Muscle layer of colon (tissue), 2 donors: ENCODE data around the gene RAB43.
"Not testable (repeated sequence)": the region's sequence is repeated elsewhere in the genome, so short reads cannot be mapped to it uniquely, and the experiment has no call there.

Experiments used
- H3K27ac ChIP-seq: one replicate; pipeline ENCODE4 v1.7.0; 2013; ENCODE audit warnings: low read depth, mild to moderate bottlenecking, low read length, moderate library complexity
- H3K27me3 ChIP-seq, 2 donors: one replicate each; pipeline ENCODE4 v1.7.0; 2013; ENCODE audit warnings: low read length in 2 of 2, mild to moderate bottlenecking in 2 of 2; ENCODE audit not compliant: insufficient read depth in 2 of 2, control insufficient read depth in 1 of 2
- H3K36me3 ChIP-seq: one replicate; pipeline ENCODE4 v1.7.0; 2013; ENCODE audit warnings: mild to moderate bottlenecking, low read length; ENCODE audit not compliant: insufficient read depth
- H3K4me1 ChIP-seq: one replicate; pipeline ENCODE4 v1.7.0; 2013; ENCODE audit warnings: mild to moderate bottlenecking, low read length; ENCODE audit not compliant: insufficient read depth
- H3K4me3 ChIP-seq, 2 donors: one replicate each; pipeline ENCODE4 v1.7.0; 2013; ENCODE audit warnings: low read length in 2 of 2, low read depth in 1 of 2, mild to moderate bottlenecking in 1 of 2, moderate library complexity in 1 of 2
- H3K9ac ChIP-seq: one replicate; pipeline ENCODE4 v1.7.0; 2013; ENCODE audit warnings: low read length
- H3K9me3 ChIP-seq: one replicate; pipeline ENCODE4 v1.7.0; 2013; ENCODE audit warnings: mild to moderate bottlenecking, low read length
- donor health status: abdominal sarcoma.
- donor health status: Adenocarcinoma of cecum.

Gene RAB43

DNA sequence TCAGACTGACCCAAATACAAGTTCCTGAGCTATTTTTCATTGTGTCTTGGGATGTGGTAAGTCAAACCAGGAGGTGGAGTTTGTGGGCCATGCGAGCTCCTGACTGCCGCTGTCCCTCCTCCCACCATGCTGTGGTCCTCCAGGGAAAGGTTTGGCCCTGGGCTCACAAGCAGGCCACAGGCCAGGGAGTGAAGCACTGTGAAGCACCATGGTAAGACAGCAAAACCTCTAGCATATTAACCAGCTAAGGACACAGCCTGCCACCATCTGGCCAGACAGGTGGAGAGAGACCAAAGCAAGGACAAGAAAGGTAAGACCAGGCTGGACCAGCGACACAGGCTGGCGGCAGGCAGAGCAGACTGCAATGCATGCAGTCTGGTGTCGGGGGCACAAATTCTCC, 15.3 kb downstream of the RAB43 start:
- Histone ChIP-seq H3K27ac (no peak overlapping the region), H3K27me3 (no peaks in the 10 kb centered on the region), H3K36me3 (peaks cover 5% of the 10 kb centered on the region), H3K4me1 (no peaks in the 10 kb centered on the region), H3K4me3 (no peak overlapping the region), H3K9me3 (no peaks in the 10 kb centered on the region), H3K9ac (no peak overlapping the region)

DNA sequence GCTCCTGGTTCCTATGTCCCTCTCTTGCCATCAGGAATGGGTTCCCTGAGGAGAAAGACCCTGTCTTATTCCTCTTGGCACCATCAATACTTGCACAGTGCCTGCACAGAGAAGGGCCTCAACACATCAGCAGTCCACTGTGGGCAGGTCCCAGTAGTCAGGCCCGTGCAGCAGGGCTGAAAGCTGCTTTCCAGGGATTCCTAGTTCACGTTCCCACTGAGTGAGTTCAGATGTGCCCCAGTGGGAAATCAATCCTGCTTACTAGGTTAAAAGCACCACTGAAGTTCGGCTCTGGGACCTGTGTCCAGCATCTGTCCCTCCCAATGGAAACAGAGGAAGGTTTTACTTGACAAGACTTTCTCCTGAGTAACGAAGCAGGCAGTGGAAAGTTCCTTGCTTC, 15.7 kb downstream of the RAB43 start:
- Histone ChIP-seq H3K36me3 (peaks cover 5% of the 10 kb centered on the region), H3K27ac (no peak overlapping the region), H3K4me3 (no peak overlapping the region), H3K27me3 (no peaks in the 10 kb centered on the region), H3K9ac (no peak overlapping the region), H3K4me1 (no peaks in the 10 kb centered on the region), H3K9me3 (no peaks in the 10 kb centered on the region)

DNA sequence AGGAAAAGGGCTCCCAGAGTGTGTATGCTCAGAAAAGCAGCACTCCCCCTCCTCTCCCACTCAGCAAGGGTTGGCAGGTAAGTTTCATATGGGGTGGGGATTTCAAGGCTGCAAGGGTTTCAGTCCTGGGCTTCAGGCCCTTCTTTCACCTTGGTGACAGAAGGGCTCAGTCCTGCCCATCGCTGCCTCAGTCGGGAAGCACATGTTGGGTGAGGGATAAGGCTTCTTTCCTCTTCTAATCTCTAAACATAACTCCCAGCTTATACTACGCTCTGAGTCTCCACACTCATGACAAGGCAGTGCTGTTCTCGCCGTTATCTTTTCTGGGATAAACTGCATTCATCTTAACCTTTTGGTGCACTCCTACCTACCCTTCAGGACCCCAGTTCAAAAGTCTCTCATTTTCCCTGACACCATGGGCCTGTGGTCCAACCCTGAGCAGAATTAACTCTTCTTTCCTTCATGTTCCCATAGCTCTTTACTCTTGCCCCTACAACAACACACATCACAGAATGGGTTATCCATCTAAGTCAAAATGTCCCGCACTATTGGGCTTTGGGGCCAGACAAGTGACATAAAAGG, 17.0 kb downstream of the RAB43 start:
- Histone ChIP-seq H3K27ac (no peak overlapping the region), H3K9me3 (no peaks in the 10 kb centered on the region), H3K36me3 (peaks cover 5% of the 10 kb centered on the region), H3K9ac (no peak overlapping the region), H3K27me3 (no peaks in the 10 kb centered on the region), H3K4me1 (no peaks in the 10 kb centered on the region), H3K4me3 (no peak overlapping the region)

DNA sequence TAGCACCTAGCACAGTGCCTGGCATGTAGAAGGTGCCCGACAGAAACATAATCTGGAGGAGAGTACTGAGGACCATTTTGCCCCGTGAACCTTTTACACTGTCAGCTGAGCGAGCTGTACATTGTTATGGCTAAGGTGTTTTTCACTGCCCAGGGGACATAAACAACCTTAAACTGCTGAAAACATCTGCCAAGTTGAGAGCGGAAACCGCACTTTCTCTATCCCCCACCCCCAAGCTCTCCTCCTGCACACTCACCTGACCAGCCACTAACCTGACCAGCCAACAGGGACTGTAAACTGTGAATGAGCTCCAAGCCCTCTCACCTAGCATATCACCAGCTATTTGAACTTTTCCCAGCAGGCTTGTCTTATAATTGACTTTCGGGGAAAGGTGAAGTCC, 17.6 kb downstream of the RAB43 start:
- Histone ChIP-seq H3K4me3 (no peak overlapping the region), H3K27me3 (no peaks in the 10 kb centered on the region), H3K9ac (no peak overlapping the region), H3K4me1 (no peaks in the 10 kb centered on the region), H3K9me3 (no peaks in the 10 kb centered on the region), H3K36me3 (peaks cover 5% of the 10 kb centered on the region), H3K27ac (no peak overlapping the region)

DNA sequence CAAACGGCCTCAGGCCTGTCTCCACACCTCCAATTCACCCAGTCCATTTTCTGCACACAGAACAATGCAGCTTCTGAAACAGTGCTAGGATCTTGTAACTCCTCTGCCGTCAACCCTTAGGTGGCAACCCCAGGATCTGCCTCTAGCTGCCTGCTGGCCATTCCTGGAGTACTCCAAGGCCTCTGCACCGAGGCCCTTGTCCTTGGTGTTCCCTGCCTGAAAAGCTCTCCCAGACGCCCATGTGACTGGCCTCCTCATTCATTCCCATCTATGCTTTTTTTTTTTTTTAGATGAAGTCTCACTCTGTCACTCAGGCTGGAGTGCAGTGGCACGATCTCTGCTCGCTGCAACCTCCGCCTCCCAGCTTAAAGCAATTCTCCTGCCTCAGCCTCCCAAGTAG, 18.3 kb downstream of the RAB43 start:
- Histone ChIP-seq H3K36me3 (peaks cover 5% of the 10 kb centered on the region), H3K4me3 (no peak overlapping the region), H3K4me1 (no peaks in the 10 kb centered on the region), H3K27me3 (no peaks in the 10 kb centered on the region), H3K9me3 (no peaks in the 10 kb centered on the region), H3K27ac (no peak overlapping the region), H3K9ac (no peak overlapping the region)

DNA sequence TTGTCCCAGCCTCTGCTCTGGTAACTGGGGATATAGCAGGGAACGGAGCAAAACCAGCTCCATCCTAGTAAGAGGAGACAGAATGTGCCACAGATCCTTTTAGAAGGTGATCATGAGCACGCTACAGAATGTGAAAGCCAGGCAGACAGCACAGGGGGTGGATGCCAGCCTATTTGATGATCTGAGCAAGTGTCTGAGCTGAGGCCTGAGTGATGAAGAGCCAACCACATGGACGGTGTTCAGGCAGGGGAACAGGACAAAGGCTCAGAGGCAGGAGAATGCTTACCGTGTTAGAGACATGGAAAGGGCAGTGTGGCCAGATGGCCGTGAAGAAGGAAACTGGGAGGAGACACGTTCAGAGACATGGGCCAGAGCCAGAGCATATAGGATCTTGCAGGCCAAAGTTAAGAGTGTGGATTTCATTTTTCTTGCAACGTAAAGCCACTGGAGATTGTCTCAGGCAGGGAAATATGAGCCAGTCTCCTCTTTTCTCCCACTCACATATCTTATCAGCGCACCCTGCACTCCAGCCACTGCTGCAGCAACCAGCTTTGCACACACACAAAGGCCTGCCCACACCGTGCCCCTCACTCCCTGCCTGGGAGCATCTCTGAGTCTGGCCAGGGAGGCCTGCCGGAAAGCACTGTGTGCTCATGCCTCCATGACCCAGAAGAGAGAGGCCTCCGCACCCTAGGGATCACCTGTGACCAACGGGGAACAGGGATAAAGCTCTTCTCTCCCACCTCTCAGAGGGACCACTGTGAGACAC, 20.1 kb downstream of the RAB43 start:
- H3K27me3 ChIP-seq, result no peaks in the 10 kb centered on the region
- no peaks in the 10 kb centered on the region for H3K9me3 ChIP-seq
- no peaks in the 10 kb centered on the region for H3K36me3 ChIP-seq
- no peak overlapping the region for H3K4me3 ChIP-seq
- H3K4me1 ChIP-seq, result no peaks in the 10 kb centered on the region
- H3K9ac ChIP-seq, result no peak overlapping the region
- H3K27ac ChIP-seq, result no peak overlapping the region

DNA sequence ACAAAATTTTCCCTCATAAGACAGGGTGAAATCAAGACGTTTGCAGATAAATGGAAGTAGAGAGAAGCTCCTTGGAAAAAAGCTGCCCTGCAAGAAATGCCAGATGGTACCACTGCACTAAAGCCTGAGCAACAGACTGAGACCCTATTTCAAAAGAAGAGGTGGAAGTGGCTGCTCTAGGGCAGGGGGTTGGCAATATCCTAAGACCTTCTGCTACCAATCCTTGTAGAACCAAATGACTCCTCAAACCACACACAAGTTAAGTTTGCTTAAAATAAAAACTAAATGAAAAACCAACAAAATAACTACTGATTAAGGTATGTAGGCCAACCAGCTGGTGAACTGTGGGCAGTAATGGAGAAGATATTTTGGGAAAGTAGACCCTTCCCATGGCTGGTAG, 21.3 kb downstream of the RAB43 start:
- Histone ChIP-seq H3K9ac (no peak overlapping the region), H3K27ac (no peak overlapping the region), H3K4me3 (no peak overlapping the region), H3K27me3 (no peaks in the 10 kb centered on the region), H3K36me3 (no peaks in the 10 kb centered on the region), H3K9me3 (no peaks in the 10 kb centered on the region), H3K4me1 (no peaks in the 10 kb centered on the region)

DNA sequence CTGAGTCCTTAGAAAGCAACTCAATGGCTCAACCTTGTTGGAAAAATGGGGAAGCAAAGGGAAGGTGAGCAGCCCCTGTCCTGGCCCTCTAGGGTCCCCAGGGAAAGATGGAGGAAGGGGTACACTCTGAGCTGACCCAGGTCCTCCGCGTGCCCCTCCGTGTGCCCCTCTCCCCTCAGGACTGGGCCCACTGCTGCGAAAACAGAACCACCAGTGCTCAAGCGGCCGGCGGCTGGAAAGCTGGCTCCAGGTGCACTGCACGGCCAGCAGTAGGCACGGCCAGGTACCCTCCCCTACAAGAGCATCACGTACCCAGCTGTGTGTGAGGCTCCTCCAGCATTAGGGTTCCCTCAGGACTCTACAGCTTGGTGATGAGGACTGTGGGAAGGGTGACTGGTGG, 26.3 kb downstream of the RAB43 start:
- Histone ChIP-seq H3K9ac (no peak overlapping the region), H3K36me3 (no peaks in the 10 kb centered on the region), H3K4me1 (no peaks in the 10 kb centered on the region), H3K4me3 (no peak overlapping the region), H3K9me3 (no peaks in the 10 kb centered on the region), H3K27ac (no peak overlapping the region), H3K27me3 (no peaks in the 10 kb centered on the region)

DNA sequence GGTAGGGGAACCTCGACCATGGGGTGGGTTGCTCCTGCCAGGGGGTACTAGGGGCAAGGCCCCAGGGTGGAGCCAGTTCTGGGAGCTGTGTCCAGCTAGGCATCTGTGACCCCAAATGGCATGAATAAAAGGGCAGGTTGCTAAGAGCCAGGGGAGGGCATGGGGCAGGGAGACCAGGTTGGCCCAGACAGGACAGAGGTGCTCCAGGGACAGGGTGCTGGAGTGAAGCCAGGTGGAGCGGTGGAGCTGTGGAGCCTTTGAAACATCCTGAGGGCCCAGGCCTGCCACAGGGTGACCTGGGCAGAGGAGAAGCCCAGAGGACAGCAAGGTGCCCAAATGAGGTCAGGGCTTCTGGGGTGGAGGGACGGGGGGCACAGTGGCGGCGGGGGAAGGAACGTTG, 33.3 kb downstream of the RAB43 start:
- not testable (repeated sequence) for H3K9me3 ChIP-seq, H3K36me3 ChIP-seq, H3K4me3 ChIP-seq, H3K27me3 ChIP-seq, H3K27ac ChIP-seq, H3K9ac ChIP-seq
- H3K4me1 ChIP-seq, result peaks cover 11% of the 10 kb centered on the region

DNA sequence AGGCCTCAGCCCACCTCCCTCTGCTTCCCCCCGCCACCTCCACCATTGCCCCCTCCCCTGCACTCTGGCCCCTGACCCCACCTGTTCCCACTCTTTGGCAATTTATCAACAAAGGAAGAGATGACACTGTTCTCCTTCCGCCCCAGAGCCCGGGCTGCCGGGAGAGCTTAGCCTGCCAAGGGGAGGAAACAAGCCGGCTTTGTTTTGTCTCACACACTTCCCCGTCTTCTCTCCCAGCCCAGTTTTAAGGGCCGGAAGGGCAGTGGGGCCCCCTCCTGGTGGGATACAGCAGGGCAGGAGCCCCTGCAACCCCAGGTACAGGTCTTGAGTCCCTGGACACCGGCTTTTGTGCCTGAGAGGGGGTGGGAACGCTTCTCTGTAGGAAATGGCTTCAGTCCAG, 33.7 kb downstream of the RAB43 start:
- H3K27me3 ChIP-seq, H3K4me3 ChIP-seq: not testable (repeated sequence)

DNA sequence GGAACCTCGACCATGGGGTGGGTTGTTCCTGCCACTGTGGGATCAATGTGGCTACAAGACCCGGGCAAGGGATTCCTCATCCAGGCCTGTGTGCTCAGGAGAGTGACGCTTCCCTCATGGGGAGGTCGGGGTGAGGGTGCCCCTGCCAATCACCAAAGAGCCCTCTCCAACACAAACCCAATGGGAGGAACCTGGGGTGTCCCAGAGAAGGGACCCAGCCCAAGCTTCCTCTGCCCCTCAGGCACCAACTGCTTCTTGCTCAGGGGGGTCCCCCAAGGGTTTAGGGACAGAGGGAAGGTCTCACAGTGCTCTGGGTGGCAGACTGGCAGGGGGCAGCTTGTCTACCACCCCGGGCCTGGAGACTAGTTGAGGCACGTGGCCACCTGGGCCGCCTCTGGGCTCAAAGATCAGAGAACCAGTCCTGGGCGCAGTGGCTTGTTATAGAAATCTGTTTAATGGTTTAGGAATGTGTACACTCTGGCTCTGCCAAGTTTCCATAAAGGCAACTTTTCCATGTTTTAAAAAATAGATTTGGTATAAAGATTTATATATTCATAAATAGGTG, 34.4 kb downstream of the RAB43 start:
- no peak overlapping the region for H3K9ac ChIP-seq
- no peaks in the 10 kb centered on the region for H3K36me3 ChIP-seq
- H3K27me3 ChIP-seq, result no peaks in the 10 kb centered on the region
- H3K4me3 ChIP-seq, result peak overlapping the region in 1 of 2 donors; percentile 26
- peak overlapping the region; percentile 73 for H3K27ac ChIP-seq
- no peaks in the 10 kb centered on the region for H3K9me3 ChIP-seq
- peaks cover 11% of the 10 kb centered on the region for H3K4me1 ChIP-seq

More for the DNA sequence above, 33.7 kb downstream of the RAB43 start:
- not testable (repeated sequence) for H3K9ac ChIP-seq, H3K36me3 ChIP-seq, H3K9me3 ChIP-seq, H3K27ac ChIP-seq
- peaks cover 11% of the 10 kb centered on the region for H3K4me1 ChIP-seq

DNA sequence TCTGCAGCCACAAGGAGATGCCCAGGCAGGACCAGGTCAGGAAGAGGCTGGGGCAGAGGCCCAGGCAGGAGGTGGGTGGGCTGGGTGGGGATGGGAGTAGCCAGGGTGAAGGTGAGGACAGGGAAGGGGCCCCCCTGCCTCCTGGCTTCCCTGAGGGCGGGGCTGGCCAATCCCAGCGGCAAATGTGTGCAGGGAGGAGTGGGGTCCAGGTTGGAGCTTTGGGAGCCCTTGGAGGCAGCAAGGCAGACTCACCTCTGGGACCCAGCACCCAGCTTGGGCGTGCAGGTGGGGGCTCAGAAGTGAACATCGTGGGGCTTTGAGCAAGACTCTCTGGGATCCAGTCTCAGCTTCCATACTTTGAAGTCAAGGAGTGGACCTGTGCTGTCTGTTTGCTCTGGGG, 35.8 kb downstream of the RAB43 start:
- peaks cover 11% of the 10 kb centered on the region for H3K4me1 ChIP-seq
- H3K9ac ChIP-seq, result no peak overlapping the region
- H3K36me3 ChIP-seq, result no peaks in the 10 kb centered on the region
- no peak overlapping the region for H3K27ac ChIP-seq
- no peaks in the 10 kb centered on the region for H3K9me3 ChIP-seq
- no peak overlapping the region for H3K4me3 ChIP-seq
- H3K27me3 ChIP-seq, result no peaks in the 10 kb centered on the region
